NCI-H2081 (cell line): ENCODE data around the gene RAB40C.

Source experiments
- DNase-seq, 2 experiments: peaks; one replicate each; lab custom pipeline; 2025; lab: John Stamatoyannopoulos, UW

RAB40C gene

DNA sequence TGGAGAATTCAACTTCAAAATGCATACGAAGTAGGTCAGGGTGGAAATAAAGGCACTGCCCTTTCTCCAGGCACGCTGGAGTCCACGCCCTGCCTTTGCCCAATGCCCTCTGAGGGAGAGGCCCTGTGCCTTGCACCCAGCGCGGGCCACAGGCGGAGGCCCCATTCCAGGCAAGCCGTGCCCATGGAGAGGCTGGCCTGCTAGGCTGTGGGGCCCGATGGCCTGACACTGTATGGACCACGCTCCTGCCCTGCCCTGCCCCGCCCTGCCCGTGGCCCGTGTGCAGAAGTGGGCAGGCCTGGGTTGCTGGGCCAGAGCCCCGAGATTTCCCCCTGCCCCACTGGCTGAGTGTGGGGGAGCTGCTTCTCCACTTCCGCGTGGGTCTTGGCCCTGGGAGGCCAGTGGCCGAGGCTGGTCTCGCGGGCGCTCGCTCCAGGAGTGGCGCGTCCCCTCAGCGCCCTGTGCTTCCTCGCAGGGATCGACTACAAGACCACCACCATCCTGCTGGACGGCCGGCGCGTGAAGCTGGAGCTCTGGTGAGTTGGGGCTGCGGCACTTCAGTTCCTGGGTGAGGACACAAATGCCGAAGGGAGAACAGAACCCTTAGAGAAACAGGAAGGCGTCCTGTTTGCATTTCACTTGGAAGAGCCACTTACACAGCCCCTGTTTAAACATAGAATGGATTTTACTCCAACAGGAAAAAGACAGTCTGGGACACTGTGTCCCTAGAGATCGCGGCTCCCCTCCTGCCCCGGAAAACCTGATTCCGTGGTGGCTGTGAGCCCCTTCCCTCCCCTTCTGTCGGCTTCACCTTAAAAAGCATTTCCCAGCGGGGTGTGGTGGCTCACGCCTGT, 27.1 kb downstream of the RAB40C start:
- no peak for DNase-seq

DNA sequence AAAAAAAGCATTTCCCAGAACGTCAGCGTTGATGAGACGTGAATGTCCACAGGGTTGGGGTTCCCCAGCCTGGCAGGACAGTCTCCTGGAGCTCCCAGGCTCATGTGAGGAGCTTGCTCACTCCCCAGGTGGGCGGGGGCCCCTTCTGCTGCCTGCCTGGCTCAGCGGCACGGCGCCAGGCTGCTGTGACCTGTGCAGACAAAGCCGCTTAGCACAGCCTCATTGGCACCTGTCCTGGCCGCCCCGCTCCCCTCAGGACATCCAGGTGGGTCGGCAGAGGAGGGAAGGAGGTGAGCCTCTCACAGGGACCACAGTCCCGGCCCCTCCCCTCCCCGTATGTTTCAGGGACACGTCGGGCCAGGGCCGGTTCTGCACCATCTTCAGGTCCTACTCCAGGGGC, 28.0 kb downstream of the RAB40C start:
- DNase-seq = no peak

DNA sequence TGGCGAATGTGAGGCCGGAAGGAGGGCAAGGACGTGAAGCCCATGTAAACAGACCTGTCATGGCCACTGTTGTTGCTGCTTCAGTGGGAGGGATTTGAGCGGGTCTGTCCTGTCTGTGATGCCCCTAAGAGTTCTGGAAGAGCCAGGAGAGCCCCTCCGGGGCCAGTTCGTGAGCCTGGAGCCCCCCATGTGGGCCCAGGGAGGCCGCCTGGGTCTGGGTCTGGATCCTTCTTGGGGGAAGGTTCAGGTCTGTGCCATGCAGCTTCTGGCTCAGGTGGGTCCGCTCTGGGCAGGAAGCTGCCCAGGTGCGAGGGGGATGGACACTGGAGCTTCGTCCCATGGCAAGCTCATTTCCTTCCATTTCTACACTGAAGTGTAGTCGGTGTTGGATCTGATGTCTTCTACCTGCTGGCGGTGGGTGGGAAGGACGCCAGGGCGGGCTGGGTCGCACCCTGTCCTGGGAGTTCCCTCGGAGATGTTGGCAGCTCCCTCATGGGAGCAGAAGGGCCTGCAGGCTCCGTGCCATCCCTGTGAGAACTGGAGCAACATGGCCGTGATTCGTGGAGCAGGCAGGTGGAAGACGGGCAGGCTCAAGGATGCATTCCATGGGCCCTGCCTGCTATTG, 29.7 kb downstream of the RAB40C start:
- no peak for DNase-seq

DNA sequence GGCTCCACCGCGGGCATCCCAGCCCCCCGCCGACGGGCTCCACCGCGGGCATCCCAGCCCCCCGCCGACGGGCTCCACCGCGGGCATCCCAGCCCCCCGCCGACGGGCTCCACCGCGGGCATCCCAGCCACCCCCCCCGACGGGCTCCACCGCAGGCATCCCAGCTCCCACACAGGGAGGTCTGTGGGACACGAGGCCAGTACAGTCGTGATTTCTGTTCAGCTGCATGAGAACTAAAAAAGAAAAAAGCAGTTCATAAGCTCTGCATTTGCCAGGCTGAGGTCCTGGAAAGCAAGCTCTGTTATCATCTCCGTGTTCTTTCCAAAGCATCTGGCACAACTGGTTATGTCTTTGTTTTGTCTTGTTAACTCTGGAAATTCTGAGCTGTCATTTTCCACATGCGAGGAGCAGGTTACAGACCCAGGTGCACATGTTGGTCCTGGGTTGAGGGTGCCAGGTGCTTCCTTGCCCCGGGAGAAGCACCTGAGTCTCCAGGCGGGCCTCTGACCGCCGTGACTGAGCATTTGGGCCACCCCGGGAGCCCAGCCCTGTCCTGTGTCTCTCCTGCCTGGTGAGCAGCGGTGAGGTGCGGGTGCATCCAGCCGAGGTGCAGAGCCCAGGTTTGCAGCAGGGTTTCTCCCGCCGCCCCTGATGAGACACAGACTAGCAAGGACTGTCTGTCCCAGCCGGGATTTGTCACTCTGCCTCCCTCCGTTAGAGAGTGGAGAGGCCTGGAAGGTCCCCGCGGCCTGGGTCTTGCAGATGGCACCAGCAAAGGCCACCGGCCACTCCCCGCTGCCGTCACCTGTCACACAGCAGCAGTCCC, 31.0 kb downstream of the RAB40C start:
- no peak for DNase-seq

DNA sequence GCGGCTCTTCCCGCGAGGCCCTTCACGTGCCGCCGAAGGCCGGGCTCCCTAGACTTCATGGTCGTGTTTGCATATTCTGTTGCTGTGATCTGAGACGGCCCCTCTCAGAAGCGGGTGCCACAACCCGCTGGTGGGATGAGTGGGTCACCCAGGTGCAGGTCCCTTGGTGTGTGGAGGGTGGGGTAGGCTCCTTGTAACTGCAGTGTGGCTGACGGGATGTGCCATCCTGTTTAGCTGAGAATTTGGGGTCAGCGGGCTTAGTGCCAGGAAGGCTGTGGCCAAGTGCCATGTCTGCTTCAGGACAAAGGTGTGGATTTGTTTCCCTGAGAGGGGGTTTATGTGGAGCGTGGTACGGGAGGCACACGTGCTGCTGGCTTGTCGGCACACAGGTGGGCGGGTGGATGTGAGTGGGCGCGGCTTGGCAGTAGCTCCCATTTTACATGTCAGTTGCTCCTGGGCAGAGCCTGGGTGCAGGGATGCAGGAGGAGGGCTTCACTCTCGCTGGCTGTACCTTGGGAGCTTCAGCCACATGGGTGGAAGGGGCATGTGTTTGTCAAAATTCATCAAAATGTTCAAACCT, 31.8 kb downstream of the RAB40C start:
- no peak for DNase-seq

DNA sequence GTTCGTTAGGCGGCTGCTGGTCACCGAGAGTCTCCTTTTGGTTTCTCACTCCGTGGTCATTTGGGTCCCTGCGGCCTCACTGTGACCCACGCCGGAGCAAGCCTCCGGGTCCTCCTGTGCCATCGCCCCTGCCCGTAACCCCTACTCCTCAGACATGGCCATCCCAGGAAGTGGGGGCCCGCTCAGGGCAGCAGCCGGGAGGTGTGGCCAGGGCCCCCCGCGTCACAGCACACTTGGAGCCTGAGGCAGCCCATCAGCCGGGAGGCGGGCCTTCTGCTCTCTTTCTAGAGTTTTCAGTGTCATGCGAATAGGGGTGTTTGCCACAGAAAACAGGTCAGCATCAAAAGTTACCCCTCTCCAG, 33.0 kb downstream of the RAB40C start:
- DNase-seq = no peak

DNA sequence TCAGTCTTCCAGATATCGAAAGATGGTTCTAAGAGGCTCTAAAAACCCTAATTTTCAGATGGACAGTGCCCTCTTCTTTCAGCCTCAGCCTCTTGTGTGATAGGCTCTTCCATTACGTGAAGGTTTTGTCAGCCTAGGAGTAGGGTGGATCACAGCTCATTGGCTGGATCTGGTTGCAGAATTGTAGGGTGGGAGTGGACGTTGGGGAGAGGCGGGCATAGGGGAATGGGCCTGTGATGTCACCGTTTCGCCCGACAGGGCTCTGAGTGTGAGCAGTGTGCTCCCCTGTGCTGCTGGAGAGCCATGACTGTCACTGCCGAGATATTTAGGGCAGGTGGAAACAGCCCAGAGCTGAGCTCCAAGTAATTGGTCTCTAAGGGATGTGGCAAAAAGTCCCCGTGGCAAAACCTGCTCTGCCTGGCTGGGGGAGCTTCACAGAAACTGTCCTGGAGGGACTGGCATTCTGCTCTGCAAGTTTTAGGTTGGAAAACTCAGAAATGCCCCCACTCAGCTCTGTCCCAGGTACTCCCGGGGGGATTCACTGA, 34.7 kb downstream of the RAB40C start:
- no peak for DNase-seq

DNA sequence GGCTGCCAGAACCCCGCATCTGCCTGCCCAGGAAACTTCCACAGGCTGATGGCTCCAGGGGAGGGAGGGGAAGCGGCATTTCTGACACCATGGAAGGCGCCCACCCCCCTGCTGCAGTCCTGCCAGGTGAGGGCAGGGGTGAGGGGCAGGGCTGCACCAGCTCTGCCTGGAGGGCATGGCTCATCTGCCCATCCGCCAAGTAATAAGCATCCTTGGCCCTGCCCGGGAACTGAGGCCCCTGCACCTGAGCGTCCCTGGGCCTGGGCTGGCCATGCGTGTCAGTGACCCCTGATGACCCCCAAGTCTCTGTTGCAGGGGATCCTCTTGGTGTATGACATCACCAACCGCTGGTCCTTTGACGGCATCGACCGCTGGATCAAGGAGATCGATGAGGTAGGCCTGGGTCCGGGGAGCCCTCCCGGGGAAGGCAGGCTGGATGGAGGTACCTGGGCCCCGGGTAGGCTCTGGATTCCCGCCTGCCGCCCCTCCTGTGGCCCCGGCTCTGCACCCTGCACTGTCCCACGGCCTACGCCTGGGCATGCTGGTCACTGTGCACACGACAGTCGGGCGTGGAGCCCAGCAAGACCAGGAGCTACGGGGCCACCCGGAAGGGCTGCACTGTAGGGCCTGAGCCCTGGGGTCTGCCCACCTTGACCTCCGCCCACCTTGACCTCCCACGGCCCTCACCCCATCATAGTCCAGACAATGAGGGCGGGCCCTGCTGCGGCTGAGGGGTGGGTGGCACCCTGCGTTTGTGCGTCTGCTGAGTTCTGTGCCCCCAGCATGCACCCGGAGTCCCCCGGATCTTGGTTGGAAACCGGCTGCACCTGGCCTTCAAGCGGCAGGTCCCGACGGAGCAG, 35.5 kb downstream of the RAB40C start:
- DNase-seq = no peak

DNA sequence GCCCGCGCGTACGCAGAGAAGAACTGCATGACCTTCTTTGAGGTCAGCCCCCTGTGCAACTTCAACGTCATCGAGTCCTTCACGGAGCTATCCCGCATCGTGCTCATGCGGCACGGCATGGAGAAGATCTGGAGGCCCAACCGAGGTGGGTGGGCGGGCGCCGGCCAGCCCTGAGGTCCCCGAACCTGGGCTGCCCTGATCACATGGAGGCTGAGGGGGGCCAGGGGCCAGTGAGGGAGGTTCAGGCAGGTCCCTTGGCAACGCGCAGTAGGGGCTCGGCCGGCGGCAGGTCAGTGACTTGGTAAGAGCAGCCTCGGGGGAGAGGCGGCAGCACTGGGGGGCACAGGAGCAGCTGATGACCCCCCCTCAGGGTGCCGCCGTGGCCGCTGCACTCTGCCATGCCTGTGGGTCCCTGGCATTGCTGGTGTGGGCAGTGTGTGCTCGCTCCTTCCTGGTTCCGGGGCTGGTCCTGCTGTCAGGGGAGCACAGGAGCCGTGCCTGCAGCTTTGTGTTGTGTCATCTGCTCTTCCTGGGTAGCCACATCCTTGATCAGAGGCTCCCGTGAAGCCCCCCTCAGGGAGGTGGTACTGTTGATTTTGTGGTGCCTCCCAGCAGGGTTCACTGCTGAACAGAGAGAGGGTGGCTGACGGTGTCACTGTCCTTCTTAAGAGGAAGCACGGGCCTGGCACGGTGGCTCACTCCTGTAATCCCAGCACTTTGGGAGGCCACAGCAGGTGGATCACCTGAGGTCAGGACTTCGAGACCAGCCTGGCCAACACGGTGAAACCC, 36.3 kb downstream of the RAB40C start:
- no peak for DNase-seq

DNA sequence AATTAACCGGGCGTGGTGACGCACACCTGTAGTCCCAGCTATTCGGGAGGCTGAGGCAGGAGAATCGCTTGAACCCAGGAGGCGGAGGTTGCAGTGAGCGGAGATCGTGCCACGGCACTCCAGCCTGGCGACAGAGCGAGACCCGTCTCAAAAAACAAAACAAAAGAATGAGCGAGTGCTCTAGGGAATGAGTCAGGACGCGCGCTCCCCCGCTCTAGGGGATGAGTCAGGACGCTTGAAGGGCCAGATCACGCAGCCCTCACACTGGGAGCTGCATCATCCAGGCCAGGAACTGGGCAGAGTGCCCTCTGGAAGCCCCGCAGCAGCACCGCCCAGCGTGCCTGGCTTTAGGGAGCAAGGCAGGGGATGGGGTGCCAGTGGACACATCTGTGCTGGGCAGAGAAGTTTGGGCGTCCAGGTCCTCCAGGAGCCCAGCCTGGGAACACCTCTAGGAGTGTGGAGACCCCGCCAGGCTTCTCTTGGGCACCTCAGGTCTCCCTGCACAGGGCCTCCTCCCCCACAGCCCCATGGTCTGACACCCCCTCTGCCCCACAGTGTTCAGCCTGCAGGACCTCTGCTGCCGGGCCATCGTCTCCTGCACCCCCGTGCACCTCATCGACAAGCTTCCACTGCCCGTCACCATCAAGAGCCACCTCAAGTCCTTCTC, 37.1 kb downstream of the RAB40C start:
- no peak for DNase-seq

DNA sequence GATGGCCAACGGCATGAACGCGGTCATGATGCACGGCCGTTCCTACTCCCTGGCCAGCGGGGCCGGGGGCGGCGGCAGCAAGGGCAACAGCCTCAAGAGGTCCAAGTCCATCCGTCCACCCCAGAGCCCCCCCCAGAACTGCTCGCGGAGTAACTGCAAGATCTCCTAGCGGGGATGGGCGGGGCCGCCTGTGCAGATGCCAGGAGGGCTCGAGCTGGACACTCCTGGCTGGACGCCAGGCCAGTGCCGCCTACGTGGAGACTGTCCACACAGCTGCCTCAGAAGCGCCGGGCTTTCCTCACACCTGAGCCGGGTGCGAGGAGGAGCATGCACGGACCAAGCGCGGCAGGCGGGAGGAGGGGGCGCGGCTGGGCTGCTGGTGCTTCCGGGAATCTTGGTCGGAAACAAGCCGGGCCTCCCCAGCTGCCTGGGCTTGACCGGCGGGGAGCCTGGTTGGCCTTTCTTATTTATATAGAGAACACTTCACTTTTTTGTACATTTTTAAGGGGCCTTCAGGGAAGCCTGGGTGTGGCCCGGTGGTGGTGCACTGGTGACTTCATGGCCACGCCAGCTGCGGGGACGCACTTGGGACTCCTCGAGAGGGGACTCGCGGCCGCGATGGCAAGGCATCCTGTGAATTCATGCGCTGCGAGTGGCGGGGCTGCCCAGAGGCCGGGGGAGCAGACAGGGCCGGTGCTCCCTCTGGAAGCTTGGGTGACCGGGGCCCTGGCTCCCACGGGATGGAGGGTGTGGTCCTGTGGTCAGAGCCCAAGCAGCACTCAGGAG, 37.8 kb downstream of the RAB40C start:
- no peak for DNase-seq

DNA sequence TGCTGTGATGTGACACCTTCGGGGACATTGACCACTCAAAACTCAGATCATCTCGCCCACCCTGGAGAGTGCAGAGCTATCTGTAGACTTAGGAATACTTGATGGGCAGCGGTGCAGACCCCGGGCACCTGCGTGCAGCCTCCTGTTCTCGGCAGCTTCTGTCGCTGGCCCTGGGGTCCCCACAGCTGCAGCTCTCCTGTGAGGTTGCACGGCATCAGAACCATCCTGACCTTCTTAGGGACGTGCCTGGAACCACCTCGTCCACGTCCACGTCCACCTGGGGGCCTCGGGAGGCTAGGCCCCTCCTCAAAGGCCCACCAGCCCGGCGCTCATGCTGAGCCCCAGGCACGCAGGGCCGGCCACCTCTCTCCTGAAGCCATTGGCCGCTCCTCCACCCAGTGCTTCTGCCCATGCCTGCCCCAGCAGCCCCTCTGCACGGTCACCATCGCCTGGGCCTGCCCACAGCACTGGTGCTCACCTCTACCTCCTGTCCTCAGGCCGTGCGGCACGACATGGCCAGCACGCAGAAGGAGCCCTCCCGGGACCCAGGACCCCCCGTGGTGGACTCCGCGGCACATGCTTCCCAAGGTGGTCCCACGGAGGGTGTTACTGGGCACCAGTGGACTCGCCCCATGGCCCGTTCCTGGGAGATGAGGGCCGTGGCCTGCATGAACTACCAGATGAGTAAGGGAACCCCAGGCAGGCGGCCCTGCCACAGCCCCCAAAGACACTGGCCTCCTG, 38.6 kb downstream of the RAB40C start:
- DNase-seq = no peak

DNA sequence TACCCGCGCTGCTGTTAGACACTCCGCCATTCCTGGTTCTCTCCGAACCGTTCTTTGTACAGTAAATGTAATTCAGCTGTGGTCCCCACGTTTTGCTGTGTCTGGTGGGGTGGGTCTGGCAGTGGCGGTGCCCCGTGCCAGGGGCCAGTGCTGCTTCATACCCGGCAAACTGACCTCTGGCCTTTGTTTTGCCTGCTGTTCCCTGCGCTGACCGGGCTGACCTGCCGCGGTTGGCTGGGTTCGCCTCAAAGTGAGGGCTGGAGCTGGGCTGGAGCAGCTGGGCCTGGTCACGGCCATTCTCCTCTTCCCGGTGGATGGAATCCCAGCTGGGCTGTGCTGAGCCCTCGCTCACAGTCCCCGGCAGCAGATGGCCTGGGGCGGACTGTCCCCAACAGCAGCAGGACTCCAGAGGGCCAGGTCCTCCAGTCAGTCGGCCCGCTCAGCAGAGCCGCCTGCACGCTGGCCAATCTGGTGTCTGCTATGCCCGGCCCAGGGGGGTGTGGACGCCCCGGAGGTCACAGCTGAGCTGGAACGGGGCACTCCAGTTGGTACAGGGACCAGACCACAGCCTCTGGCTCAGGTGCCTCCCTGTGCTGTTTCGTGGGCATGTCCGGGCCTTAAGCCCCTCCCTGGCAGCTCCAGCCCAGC, 39.4 kb downstream of the RAB40C start:
- no peak for DNase-seq

DNA sequence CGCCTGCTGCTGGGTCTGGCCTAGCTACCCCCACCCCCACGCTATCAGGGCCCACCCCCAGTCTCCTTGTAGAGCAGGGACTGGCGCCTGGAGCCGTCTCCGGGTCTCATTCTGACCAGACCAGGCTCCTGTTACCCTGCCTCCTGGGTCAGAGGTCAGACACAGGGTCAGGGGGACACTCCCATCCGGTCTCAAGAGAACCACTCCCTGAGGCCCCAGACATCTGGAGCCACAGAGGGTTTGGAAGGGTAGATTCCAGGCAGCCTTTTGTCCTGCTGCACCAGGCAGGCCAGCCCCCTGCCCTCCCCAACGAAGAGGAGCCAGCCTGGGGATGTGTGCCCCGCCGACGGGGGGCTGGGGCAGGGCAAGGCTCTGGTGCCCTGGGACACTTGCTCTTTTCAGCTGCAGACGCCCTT, 40.0 kb downstream of the RAB40C start:
- no peak for DNase-seq

DNA sequence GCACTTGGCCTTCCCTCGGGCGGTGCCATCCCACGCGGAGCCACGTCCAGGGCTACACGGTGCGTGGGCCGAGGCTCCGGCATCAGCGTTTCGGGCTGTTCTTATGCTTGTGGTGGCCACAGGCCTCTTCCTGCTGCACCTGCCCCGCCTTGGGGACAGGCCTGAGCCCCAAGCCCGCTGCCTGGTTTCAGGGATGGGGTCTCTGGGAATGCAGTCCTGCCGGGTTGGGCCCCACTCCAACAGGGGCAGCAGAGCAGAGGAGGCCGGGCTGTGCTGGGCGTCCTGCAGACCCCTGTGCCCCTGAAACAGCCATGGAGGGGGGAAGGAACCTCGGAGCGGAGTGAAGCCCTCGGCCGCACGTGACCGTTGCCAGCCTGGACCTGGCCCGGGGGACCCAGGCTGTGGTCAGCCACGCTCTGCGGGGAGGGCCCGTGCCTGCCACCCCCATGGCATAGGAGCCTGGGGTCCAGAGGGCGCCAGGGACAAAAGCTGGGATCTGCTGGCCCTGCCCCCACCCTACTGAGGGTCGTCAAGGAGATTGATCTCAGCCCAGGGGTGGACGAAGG, 40.5 kb downstream of the RAB40C start:
- DNase-seq = no peak

DNA sequence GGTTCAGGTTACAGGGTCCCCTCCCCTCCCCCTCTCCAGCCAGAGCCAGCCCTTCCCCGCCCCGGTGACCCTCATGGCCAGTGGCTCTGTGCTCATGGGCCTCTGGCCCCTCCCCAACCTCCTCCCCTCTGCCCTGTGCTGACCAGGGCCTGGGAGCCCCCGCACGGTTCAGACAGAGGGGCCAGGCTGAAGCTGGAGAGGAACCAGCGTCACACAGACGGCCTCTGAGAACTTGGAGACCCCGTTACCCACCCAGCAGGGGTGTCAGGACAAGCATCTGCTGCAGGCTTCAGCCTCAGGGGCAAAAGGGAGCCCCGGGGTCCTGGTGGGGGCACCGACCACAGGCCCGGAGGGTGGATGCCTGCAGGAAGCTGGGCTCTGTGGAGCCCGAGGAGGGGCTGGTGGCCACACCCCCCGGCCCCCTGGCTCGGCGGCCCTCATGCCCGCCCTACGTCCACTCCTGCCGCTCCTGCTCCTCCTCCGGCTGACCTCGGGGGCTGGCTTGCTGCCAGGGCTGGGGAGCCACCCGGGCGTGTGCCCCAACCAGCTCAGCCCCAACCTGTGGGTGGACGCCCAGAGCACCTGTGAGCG, 41.0 kb downstream of the RAB40C start, which contains the start of gene WFIKKN1:
WFIKKN1 (plus strand) TSS at position 171 of the 591 bp plus-strand sequence; CDS start at position 440, 269 bp downstream.
- no peak for DNase-seq

DNA sequence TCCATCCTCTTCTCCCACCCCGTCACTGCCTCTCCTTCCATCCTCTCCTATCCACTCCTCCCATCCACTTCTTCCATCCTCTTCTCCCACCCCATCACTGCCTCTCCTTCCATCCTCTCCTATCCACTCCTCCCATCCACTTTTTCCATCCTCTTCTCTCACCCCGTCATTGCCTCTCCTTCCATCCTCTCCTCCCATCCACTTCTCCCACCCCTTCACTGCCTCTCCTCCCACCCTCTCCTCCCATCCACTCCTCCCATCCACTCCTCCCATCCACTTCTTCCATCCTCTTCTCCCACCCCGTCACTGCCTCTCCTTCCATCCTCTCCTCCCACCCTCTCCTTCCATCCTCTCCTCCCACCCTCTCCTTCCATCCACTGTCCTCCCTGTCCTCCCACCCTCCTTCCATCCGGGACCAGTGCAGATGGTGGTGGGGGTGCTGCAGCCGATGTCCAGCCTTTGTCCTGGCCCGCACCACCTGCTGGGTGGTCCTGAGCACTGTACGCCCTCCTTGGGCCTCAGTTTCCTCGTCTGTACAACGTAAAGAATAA, 42.0 kb downstream of the RAB40C start:
- DNase-seq = no peak
